Osteoblast (primary cell): ENCODE data around the gene SPAG16. TPM values are rescaled to one million over a fixed set of nuclear protein-coding genes. Genes with fewer than 3 reads are reported as not detected.

Experiments
- DNase-seq: peaks from one replicate; pipeline ENCODE4 v3.0.0; 2011; ENCODE audit warnings: low spot score, mixed read lengths; ENCODE audit not compliant: insufficient read length; ENCODE audit errors: missing footprints
- H2AFZ ChIP-seq: 2 replicates; pipeline ENCODE4 v1.6.0; 2011; ENCODE audit warnings: mild to moderate bottlenecking, low read length
- H3K27ac ChIP-seq: 2 replicates; pipeline ENCODE4 v1.5.1; 2011; ENCODE audit warnings: mild to moderate bottlenecking, low read depth, low read length, moderate library complexity
- H3K27me3 ChIP-seq: 2 replicates; pipeline ENCODE4 v1.6.0; 2012; ENCODE audit warnings: mild to moderate bottlenecking, control low read depth, inconsistent platforms, low read length, moderate library complexity; ENCODE audit not compliant: insufficient read depth
- H3K36me3 ChIP-seq: 2 replicates; pipeline ENCODE4 v1.5.1; 2011; ENCODE audit warnings: mild to moderate bottlenecking, low read length, control low read depth, moderate library complexity; ENCODE audit not compliant: insufficient read depth
- H3K4me1 ChIP-seq: 2 replicates; pipeline ENCODE4 v1.5.1; 2011; ENCODE audit warnings: mild to moderate bottlenecking, low read length, control low read depth, moderate library complexity; ENCODE audit not compliant: insufficient read depth
- H3K4me2 ChIP-seq: 2 replicates; pipeline ENCODE4 v1.6.0; 2011; ENCODE audit warnings: mild to moderate bottlenecking, low read length; ENCODE audit not compliant: insufficient read depth
- H3K4me3 ChIP-seq: fragments of 200-600 bp; sonication (generic); 3 replicates; pipeline ENCODE4 v1.5.1; 2012; ENCODE audit warnings: mild to moderate bottlenecking, low read length, inconsistent platforms; ENCODE audit not compliant: insufficient read depth
- H3K79me2 ChIP-seq: 2 replicates; pipeline ENCODE4 v1.6.0; 2012; ENCODE audit warnings: mild to moderate bottlenecking, low read length, control low read depth, inconsistent platforms; ENCODE audit not compliant: insufficient read depth
- H3K9me3 ChIP-seq: 2 replicates; pipeline ENCODE4 v1.5.1; 2011; ENCODE audit warnings: low read depth, low read length, control low read depth
- H4K20me1 ChIP-seq: 2 replicates; pipeline ENCODE4 v1.6.0; 2012; ENCODE audit warnings: mild to moderate bottlenecking, low read length, control low read depth; ENCODE audit not compliant: insufficient read depth
- total RNA-seq: library from RNA; depleted of rRNA; stranded (reverse); fragments of >200 nt; gene quantifications from 2 replicates; pipeline ENCODE4 v1.2.3, GENCODE V29; 2012
- TF ChIP-seq, protein P1 (sequence below): IDR thresholded peaks from 2 replicates; pipeline ENCODE4 v1.5.1; 2011; ENCODE audit warnings: mild to moderate bottlenecking, low read depth, low read length, moderate library complexity; ENCODE audit errors: extremely low read depth

SPAG16 gene
- total RNA-seq, 1 donor = 47.8 TPM

DNA sequence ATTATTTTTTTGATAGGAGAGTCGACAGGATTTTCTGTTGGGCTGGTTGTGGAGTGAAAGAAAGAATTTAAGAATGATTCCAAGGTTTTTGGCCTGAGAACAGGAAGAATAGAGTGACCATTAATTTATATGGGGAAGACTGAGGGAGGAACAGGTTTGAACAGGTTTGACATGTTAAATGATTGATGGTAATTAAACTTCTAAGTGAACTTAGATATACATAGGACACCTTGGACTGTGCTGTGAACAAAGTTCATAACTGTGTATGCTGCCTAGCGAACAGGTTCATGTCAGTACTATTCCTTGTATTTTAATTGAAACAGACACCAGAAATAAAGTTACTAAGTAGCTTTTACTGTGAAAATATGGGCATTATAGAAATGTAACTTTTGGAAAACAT, 212.0 kb downstream of the SPAG16 start:
- no peak overlapping the region for H3K4me2 ChIP-seq

DNA sequence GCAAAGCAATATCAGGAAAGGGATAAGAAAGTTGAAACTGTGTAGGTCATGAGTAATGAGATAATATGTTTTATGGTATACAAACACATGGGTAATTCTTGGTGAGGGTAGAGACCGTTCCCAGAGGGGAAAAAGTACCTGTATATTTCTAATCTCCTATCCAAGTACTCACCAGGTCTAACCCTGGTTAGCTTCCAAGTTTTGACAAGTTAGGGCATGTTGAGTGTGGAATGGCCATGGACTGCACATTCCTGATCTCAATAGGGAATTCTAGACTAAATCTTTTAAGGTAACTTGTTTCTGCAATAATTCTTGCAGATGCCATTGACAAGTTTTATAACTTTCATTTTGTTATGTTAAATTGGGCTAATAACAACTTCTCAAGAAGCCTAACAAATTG, 216.6 kb downstream of the SPAG16 start:
- no peaks in the 10 kb centered on the region for H4K20me1 ChIP-seq
- no peaks in the 10 kb centered on the region for H3K79me2 ChIP-seq
- no peaks in the 10 kb centered on the region for H3K4me1 ChIP-seq
- no peak overlapping the region for H3K4me2 ChIP-seq
- no peak overlapping the region for H2AFZ ChIP-seq
- no peaks in the 10 kb centered on the region for H3K9me3 ChIP-seq
- TF ChIP-seq, protein P1, sequence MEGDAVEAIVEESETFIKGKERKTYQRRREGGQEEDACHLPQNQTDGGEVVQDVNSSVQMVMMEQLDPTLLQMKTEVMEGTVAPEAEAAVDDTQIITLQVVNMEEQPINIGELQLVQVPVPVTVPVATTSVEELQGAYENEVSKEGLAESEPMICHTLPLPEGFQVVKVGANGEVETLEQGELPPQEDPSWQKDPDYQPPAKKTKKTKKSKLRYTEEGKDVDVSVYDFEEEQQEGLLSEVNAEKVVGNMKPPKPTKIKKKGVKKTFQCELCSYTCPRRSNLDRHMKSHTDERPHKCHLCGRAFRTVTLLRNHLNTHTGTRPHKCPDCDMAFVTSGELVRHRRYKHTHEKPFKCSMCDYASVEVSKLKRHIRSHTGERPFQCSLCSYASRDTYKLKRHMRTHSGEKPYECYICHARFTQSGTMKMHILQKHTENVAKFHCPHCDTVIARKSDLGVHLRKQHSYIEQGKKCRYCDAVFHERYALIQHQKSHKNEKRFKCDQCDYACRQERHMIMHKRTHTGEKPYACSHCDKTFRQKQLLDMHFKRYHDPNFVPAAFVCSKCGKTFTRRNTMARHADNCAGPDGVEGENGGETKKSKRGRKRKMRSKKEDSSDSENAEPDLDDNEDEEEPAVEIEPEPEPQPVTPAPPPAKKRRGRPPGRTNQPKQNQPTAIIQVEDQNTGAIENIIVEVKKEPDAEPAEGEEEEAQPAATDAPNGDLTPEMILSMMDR = no peak
- no peak overlapping the region for H3K27ac ChIP-seq
- no peak for DNase-seq
- no peak overlapping the region for H3K4me3 ChIP-seq
- H3K27me3 ChIP-seq = no peaks in the 10 kb centered on the region
- H3K36me3 ChIP-seq = no peaks in the 10 kb centered on the region

More for the DNA sequence above, 212.0 kb downstream of the SPAG16 start:
- Histone ChIP-seq H3K36me3 (no peaks in the 10 kb centered on the region), H3K4me3 (no peak overlapping the region), H4K20me1 (no peaks in the 10 kb centered on the region), H3K4me1 (no peaks in the 10 kb centered on the region), H3K9me3 (no peaks in the 10 kb centered on the region), H3K79me2 (no peaks in the 10 kb centered on the region), H2AFZ (no peak overlapping the region), H3K27ac (no peak overlapping the region), H3K27me3 (no peaks in the 10 kb centered on the region)
- no peak for DNase-seq
- TF ChIP-seq, protein P1 = no peak

DNA sequence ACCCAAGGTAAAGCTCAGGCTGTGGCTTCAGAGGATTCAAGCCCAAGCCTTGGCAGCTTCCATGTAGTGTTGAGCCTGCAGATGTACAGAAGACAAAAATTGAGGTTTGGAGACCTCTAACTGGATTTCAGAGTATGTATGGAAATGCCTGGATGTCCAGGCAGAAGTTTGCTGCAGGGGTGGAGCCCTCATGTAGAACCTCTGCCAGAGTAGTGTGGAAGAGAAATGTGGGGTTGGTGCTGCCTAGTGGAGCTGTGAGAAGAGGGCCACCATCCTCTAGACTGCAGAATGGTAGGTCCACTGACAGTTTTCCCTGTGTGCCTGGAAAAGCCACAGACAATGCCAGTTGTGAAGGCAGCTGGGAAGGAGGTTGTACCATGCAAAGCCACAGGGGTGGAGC, 239.9 kb downstream of the SPAG16 start:
- Histone ChIP-seq H3K27me3 (no peaks in the 10 kb centered on the region), H4K20me1 (no peaks in the 10 kb centered on the region), H3K36me3 (no peaks in the 10 kb centered on the region), H2AFZ (no peak overlapping the region), H3K4me2 (no peak overlapping the region), H3K79me2 (no peaks in the 10 kb centered on the region), H3K9me3 (peaks cover 2% of the 10 kb centered on the region), H3K4me1 (no peaks in the 10 kb centered on the region), H3K4me3 (no peak overlapping the region), H3K27ac (no peak overlapping the region)
- TF ChIP-seq, protein P1 = no peak
- DNase-seq = no peak

DNA sequence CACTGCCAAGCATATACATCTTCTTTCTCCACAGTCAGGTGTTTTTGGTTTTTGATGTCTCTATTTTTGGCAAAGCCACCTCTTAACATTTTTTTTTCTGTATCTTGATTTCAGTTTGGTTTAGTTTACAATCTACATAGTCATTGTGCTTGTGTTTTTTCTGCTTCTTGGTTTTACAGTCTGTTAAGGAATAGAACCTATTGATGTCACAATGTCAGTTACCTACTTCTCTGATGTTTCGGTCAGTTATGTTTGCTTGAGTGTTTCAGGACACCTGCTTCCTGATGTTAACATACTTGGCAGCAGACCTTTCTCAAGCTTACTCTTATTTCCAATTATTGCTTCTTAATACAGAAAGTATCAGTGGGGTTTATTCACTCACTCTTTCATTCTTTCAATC, 253.3 kb downstream of the SPAG16 start:
- Histone ChIP-seq H3K27me3 (no peaks in the 10 kb centered on the region), H3K9me3 (peaks cover 2% of the 10 kb centered on the region), H3K79me2 (no peaks in the 10 kb centered on the region), H3K4me2 (no peak overlapping the region), H3K36me3 (no peaks in the 10 kb centered on the region), H3K4me1 (no peaks in the 10 kb centered on the region), H3K4me3 (no peak overlapping the region), H4K20me1 (no peaks in the 10 kb centered on the region), H3K27ac (no peak overlapping the region), H2AFZ (no peak overlapping the region)
- TF ChIP-seq, protein P1 = no peak
- no peak for DNase-seq
